Measurements from ENCODE around the gene CREB3L2.
"Not testable (repeated sequence)": the region's sequence is repeated elsewhere in the genome, so short reads cannot be mapped to it uniquely, and the experiment has no call there.

CREB3L2 gene

GRCh38 chr7:138001529-138002095, at the start of gene CREB3L2:
TSS of gene CREB3L2 (minus strand) at chr7:138002086. CDS start at chr7:138001705, 381 bp downstream.
- no peak for DNase-seq (ENCODE audit: low spot score)

GRCh38 chr7:138049505-138050116, 47.7 kb upstream of the CREB3L2 start:
- DNase-seq (ENCODE audit: low spot score) = no peak

GRCh38 chr7:138047907-138048306, 46.0 kb upstream of the CREB3L2 start:
- DNase-seq (ENCODE audit: low spot score) = no peak

GRCh38 chr7:138044897-138045296, 43.0 kb upstream of the CREB3L2 start:
- DNase-seq (ENCODE audit: low spot score) = no peak

GRCh38 chr7:138040063-138040462, 38.2 kb upstream of the CREB3L2 start:
- not testable (repeated sequence) for DNase-seq (ENCODE audit: low spot score)

GRCh38 chr7:138036135-138036534, 34.2 kb upstream of the CREB3L2 start:
- no peak for DNase-seq (ENCODE audit: low spot score)

- DNase-seq (ENCODE audit: low spot score) = no peak
These were observed 31.4 kb upstream of the CREB3L2 start for GRCh38 chr7:138033241-138033640.

- no peak for DNase-seq (ENCODE audit: low spot score)
These were observed 30.9 kb upstream of the CREB3L2 start for GRCh38 chr7:138032770-138033169.

GRCh38 chr7:138032186-138032585, 30.3 kb upstream of the CREB3L2 start:
- DNase-seq (ENCODE audit: low spot score) = no peak

GRCh38 chr7:138030679-138031351, 28.9 kb upstream of the CREB3L2 start:
- no peak for DNase-seq (ENCODE audit: low spot score)

- DNase-seq (ENCODE audit: low spot score) = no peak
These were observed 28.1 kb upstream of the CREB3L2 start for GRCh38 chr7:138029941-138030340.

- DNase-seq (ENCODE audit: low spot score) = no peak
These were observed 27.2 kb upstream of the CREB3L2 start for GRCh38 chr7:138029126-138029525.

- DNase-seq (ENCODE audit: low spot score) = no peak
These were observed 25.2 kb upstream of the CREB3L2 start for GRCh38 chr7:138027100-138027499.

- no peak for DNase-seq (ENCODE audit: low spot score)
These were observed 23.6 kb upstream of the CREB3L2 start for GRCh38 chr7:138025215-138026186.

- DNase-seq (ENCODE audit: low spot score) = no peak
These were observed 22.9 kb upstream of the CREB3L2 start for GRCh38 chr7:138024765-138025164.

GRCh38 chr7:138024343-138024691, 22.4 kb upstream of the CREB3L2 start:
- DNase-seq (ENCODE audit: low spot score) = no peak

GRCh38 chr7:138023618-138024342, 21.9 kb upstream of the CREB3L2 start:
- DNase-seq (ENCODE audit: low spot score) = no peak

GRCh38 chr7:138021889-138022288, 20.0 kb upstream of the CREB3L2 start:
- DNase-seq (ENCODE audit: low spot score) = no peak

GRCh38 chr7:138017992-138018391, 16.1 kb upstream of the CREB3L2 start:
- no peak for DNase-seq (ENCODE audit: low spot score)

- DNase-seq (ENCODE audit: low spot score) = no peak
These were observed 13.2 kb upstream of the CREB3L2 start for GRCh38 chr7:138015096-138015495.

- no peak for DNase-seq (ENCODE audit: low spot score)
These were observed 12.8 kb upstream of the CREB3L2 start for GRCh38 chr7:138014686-138015085.

- DNase-seq (ENCODE audit: low spot score) = not testable (repeated sequence)
These were observed 12.3 kb upstream of the CREB3L2 start for GRCh38 chr7:138014201-138014600.

Data from globus pallidus (tissue), 1 donor.